ENCODE data around the gene SELENOO. TPM values are rescaled to one million over a fixed set of nuclear protein-coding genes. Genes with fewer than 3 reads are reported as not detected.
A peak's percentile ranks its signal among the peaks of the same experiment; 100 is the strongest.

Gene SELENOO
- polyA plus RNA-seq, 1 of the 3 experiments (the other 2 are of a cell fraction) = 26.7 TPM

GRCh38 chr22:50189849-50190181, 11.0 kb upstream of the SELENOO start:
- 36% methylated on average over 3 of the region's 4 CpGs for WGBS (ENCODE audit: low lambda C conversion rate)
- H4K20me1 ChIP-seq (ENCODE audit: insufficient read depth) = 0 out of 2 replicates have a peak, but pooled peaks cover 23% of the 10 kb centered on the region

DNA sequence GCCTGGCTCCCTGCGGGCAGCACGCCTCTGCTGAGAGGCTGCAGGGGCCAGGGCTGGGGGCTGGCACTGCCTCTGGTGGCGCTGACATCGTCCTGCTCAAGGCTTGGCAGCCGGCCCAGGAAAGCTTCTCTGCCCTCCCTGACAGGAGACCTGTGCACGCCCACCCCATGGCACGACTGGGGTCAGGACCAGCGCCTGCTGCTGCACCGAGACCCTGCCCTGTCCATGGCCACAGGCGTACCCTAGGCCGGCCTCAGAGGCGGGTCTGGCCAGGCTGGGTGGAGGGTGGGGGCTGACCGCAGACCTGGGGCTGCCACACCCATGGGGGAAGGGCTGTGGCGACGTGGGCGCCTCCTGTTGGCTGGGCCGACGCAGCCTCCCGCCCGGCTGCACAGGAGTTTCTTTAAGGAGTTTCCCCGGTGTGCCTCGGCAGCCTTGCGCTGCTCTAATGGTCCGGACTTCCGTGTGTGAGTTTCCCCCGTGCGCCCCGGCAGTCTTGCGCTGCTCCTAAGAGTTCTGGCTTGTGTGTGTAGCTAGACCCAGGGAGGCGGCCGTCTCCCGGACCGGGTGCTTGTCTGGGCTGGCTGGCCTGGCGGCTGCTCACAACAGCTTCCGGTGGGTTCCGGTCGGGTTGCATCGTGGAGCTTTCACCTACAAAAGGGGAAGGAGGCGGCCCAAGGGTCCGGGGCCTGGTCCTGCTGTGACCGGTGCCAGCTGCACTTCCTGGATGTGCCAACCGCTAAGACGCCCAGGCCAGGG, 10.4 kb upstream of the SELENOO start:
- 80% methylated on average over 14 of the region's 43 CpGs for WGBS (ENCODE audit: low lambda C conversion rate)
- no peak for TF ChIP-seq FOSL2 (IDR thresholded peaks at IDR 0.05; ENCODE audit: borderline replicate concordance, low read depth)
- TF ChIP-seq REST (IDR thresholded peaks at IDR 0.05; ENCODE audit: low read depth, low read length) = no peak
- TF ChIP-seq NFIC (IDR thresholded peaks at IDR 0.05; ENCODE audit: borderline replicate concordance) = peak; percentile 27; the same call in 1 of the 2 replicates
- TF ChIP-seq JUND (IDR thresholded peaks at IDR 0.05) = no peak
- no peak for TF ChIP-seq RAD21 (IDR thresholded peaks at IDR 0.05; ENCODE audit: low read length)
- TF ChIP-seq MEF2A (IDR thresholded peaks at IDR 0.05; ENCODE audit: borderline replicate concordance, low read depth) = no peak
- TF ChIP-seq MXI1 (IDR thresholded peaks at IDR 0.05; ENCODE audit: low read depth, low read length) = peak; percentile 60; the same call in 1 of the 2 replicates
- TF ChIP-seq TAF1 (IDR thresholded peaks at IDR 0.05; ENCODE audit: borderline replicate concordance, low read depth, low read length) = no peak
- TF ChIP-seq ELF1 (IDR thresholded peaks at IDR 0.05) = no peak
- no peak for TF ChIP-seq GATA2 (CRISPR knock-in tag; IDR thresholded peaks at IDR 0.05)
- no peak for TF ChIP-seq TEAD4 (IDR thresholded peaks at IDR 0.05; ENCODE audit: borderline replicate concordance, insufficient read depth)
- no peak for TF ChIP-seq RXRA (IDR thresholded peaks at IDR 0.05; ENCODE audit: borderline replicate concordance, low read depth)
- no peak for TF ChIP-seq TCF12 (IDR thresholded peaks at IDR 0.05)
- TF ChIP-seq POLR2AphosphoS5 (IDR thresholded peaks at IDR 0.05; ENCODE audit: low read depth, low read length) = no peak

More at GRCh38 chr22:50189849-50190181, 11.0 kb upstream of the SELENOO start:
- H3K4me1 ChIP-seq (ENCODE audit: control insufficient read depth in 1 of 2, insufficient read depth in 2 of 2, low read depth in 1 of 2, low read length in 1 of 2) = peaks cover 4 to 45% of the 10 kb centered on the region in 2 experiments; a peak in 2 of 4 replicates
- peak overlapping the region in 1 of 2 experiments; percentile 65; a peak in 2 of 4 replicates for H3K27ac ChIP-seq (ENCODE audit: low read depth in 2 of 2, low read length in 1 of 2)
- H3K27me3 ChIP-seq (ENCODE audit: insufficient read depth) = no peaks in the 10 kb centered on the region
- H3K9me2 ChIP-seq = no peaks in the 10 kb centered on the region
- H3K9ac ChIP-seq = no peak overlapping the region
- no peaks in the 10 kb centered on the region for H3F3A ChIP-seq (replicated peaks; ENCODE audit: insufficient read depth)
- H2AFZ ChIP-seq (ENCODE audit: low read depth) = no peak overlapping the region
- H3K9me3 ChIP-seq = no peaks in the 10 kb centered on the region
- peaks cover 0 to 26% of the 10 kb centered on the region in 2 experiments for H3K36me3 ChIP-seq (replicated peaks in 1 of 2; ENCODE audit: control insufficient read depth in 1 of 2, insufficient read depth in 2 of 2, low read length in 1 of 2)
- H3K4me2 ChIP-seq = no peak overlapping the region
- no peak overlapping the region for H3K4me3 ChIP-seq (ENCODE audit: low read depth in 2 of 2, low read length in 1 of 2)
- peaks cover 67% of the 10 kb centered on the region for H3K79me2 ChIP-seq (ENCODE audit: insufficient read depth)
- TF ChIP-seq CTCF (IDR thresholded peaks at IDR 0.05) (no peak), PBX3 (IDR thresholded peaks at IDR 0.05) (no peak), EZH2phosphoT487 (IDR thresholded peaks at IDR 0.05; ENCODE audit: borderline replicate concordance, low read depth) (no peak)
- POLR2A ChIA-PET = no interaction called here
- CTCF ChIA-PET = interaction anchor here (0.6 to 3.8 kb wide), 10 partner anchors 10 to 476 kb away, joined by 3 to 16 read pairs (median 3); partner anchors contain the start of gene SELENOO
- DNase-seq = no peak

More for the DNA sequence above, 10.4 kb upstream of the SELENOO start:
- Histone ChIP-seq H3K4me2 (no peak overlapping the region), H3F3A (replicated peaks; ENCODE audit: insufficient read depth) (no peaks in the 10 kb centered on the region), H3K4me3 (ENCODE audit: low read depth in 2 of 2, low read length in 1 of 2) (no peak overlapping the region), H3K27ac (ENCODE audit: low read depth in 2 of 2, low read length in 1 of 2) (peak overlapping the region in 1 of 2 experiments; percentile 65; a peak in 2 of 4 replicates), H2AFZ (ENCODE audit: low read depth) (no peak overlapping the region), H3K9ac (no peak overlapping the region), H3K79me2 (ENCODE audit: insufficient read depth) (peaks cover 67% of the 10 kb centered on the region), H3K9me2 (no peaks in the 10 kb centered on the region), H3K9me3 (no peaks in the 10 kb centered on the region), H4K20me1 (ENCODE audit: insufficient read depth) (0 out of 2 replicates have a peak, but pooled peaks cover 23% of the 10 kb centered on the region), H3K36me3 (replicated peaks in 1 of 2; ENCODE audit: control insufficient read depth in 1 of 2, insufficient read depth in 2 of 2, low read length in 1 of 2) (peaks cover 0 to 31% of the 10 kb centered on the region in 2 experiments), H3K27me3 (ENCODE audit: insufficient read depth) (no peaks in the 10 kb centered on the region), H3K4me1 (ENCODE audit: control insufficient read depth in 1 of 2, insufficient read depth in 2 of 2, low read depth in 1 of 2, low read length in 1 of 2) (peaks cover 4 to 42% of the 10 kb centered on the region in 2 experiments; a peak in 2 of 4 replicates)
- CTCF ChIA-PET = interaction anchor here (0.6 to 3.8 kb wide), 14 partner anchors 9 to 476 kb away, joined by 3 to 16 read pairs (median 4); partner anchors contain the start of gene SELENOO
- peak; percentile 91 for DNase-seq
- POLR2A ChIA-PET = no interaction called here
